Measurements from ENCODE around the gene ARHGAP15. TPM values are rescaled to one million over a fixed set of nuclear protein-coding genes. Genes with fewer than 3 reads are reported as not detected.

Gene ARHGAP15
- total RNA-seq, 2 donors from 2014 or later: 0.86 TPM; not detected in 1

DNA sequence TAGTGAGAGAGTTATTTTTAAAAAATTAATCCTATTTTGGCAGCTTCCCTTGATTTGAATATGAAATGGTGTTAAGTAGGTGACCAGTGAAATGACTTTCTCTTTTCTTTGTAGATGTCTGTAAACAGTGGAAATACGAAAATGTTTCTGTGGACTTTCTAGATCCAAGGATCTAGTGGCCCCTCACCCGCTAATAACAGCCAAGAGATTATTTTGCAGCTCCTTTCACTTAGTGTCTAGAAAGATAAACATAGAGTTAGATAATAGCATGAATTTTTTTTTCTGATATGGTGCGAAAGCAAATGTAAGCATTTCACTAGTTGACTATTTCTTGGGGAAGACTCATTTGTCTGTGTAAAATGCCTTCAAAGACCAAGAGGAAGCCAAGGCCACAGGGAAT, 57.7 kb downstream of the ARHGAP15 start:
- H3K4me3 ChIP-seq (ENCODE audit: low read length): no peak overlapping the region
- Mint-ChIP-seq H3K4me1 (peaks cover 27% of the 10 kb centered on the region), H3K27ac (no peak overlapping the region), H3K9me3 (peaks cover 8% of the 10 kb centered on the region), H3K36me3 (ENCODE audit: low read depth) (no peaks in the 10 kb centered on the region), H3K27me3 (ENCODE audit: insufficient read depth) (no peaks in the 10 kb centered on the region), H3K4me3 (no peak overlapping the region)
- no peak overlapping the region for H3K9ac ChIP-seq (ENCODE audit: extremely low read depth, low read length, poor library complexity, severe bottlenecking)
- peaks cover 6% of the 10 kb centered on the region for H3K9me3 ChIP-seq (ENCODE audit: control insufficient read depth, low read length)
- no peaks in the 10 kb centered on the region for H3K36me3 ChIP-seq (ENCODE audit: control insufficient read depth, insufficient read depth, low read length)
- H3K27ac ChIP-seq (ENCODE audit: low read depth, low read length): no peak overlapping the region
- 67 to 100% methylated on average over 2 to 3 of the region's 3 CpGs for WGBS, 2 experiments (ENCODE audit: insufficient coverage in 1 of 2, insufficient read length in 1 of 2)
- no peak for DNase-seq
- peaks cover 8% of the 10 kb centered on the region for H3K4me1 ChIP-seq (ENCODE audit: control insufficient read depth, insufficient read depth, low read length)
- no peaks in the 10 kb centered on the region for H3K27me3 ChIP-seq (ENCODE audit: control insufficient read depth, insufficient read depth, low read length, poor library complexity, severe bottlenecking)
- TF ChIP-seq, protein P1, sequence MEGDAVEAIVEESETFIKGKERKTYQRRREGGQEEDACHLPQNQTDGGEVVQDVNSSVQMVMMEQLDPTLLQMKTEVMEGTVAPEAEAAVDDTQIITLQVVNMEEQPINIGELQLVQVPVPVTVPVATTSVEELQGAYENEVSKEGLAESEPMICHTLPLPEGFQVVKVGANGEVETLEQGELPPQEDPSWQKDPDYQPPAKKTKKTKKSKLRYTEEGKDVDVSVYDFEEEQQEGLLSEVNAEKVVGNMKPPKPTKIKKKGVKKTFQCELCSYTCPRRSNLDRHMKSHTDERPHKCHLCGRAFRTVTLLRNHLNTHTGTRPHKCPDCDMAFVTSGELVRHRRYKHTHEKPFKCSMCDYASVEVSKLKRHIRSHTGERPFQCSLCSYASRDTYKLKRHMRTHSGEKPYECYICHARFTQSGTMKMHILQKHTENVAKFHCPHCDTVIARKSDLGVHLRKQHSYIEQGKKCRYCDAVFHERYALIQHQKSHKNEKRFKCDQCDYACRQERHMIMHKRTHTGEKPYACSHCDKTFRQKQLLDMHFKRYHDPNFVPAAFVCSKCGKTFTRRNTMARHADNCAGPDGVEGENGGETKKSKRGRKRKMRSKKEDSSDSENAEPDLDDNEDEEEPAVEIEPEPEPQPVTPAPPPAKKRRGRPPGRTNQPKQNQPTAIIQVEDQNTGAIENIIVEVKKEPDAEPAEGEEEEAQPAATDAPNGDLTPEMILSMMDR (conservative IDR thresholded peaks at IDR 0.05): no peak

DNA sequence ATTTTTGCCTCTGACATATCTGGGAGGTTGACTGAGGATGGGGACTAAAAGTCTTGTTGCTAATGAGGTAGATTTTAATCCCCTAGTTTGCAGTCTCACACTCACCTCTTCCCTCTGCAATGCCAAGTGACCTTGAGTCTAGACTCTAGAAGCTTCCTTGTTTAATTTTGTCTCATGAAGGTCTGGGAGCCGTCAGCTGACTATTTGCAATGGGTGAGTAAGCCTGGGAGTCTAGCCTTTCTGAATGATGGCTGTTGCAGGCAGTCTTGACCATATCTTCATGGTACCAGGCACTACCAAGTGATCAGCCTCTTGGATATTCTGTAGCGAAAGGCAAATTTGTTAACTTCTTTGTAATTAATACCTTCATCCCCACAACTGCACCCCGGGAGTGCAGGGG, 61.2 kb downstream of the ARHGAP15 start:
- TF ChIP-seq, protein P1 (conservative IDR thresholded peaks at IDR 0.05): no peak
- no peak overlapping the region for H3K4me3 ChIP-seq (ENCODE audit: low read length)
- no peaks in the 10 kb centered on the region for H3K27me3 ChIP-seq (ENCODE audit: control insufficient read depth, insufficient read depth, low read length, poor library complexity, severe bottlenecking)
- no peaks in the 10 kb centered on the region for H3K36me3 Mint-ChIP-seq (ENCODE audit: low read depth)
- DNase-seq: no peak
- no peak overlapping the region for H3K27ac ChIP-seq (ENCODE audit: low read depth, low read length)
- no peak overlapping the region for H3K9ac ChIP-seq (ENCODE audit: extremely low read depth, low read length, poor library complexity, severe bottlenecking)
- H3K36me3 ChIP-seq (ENCODE audit: control insufficient read depth, insufficient read depth, low read length): no peaks in the 10 kb centered on the region
- 95% methylated on average over 3 of the region's 3 CpGs for WGBS, 2 experiments (ENCODE audit: insufficient coverage in 1 of 2, insufficient read length in 1 of 2)
- H3K4me1 ChIP-seq (ENCODE audit: control insufficient read depth, insufficient read depth, low read length): peaks cover 5% of the 10 kb centered on the region
- H3K9me3 Mint-ChIP-seq: peaks cover 2% of the 10 kb centered on the region
- no peaks in the 10 kb centered on the region for H3K27me3 Mint-ChIP-seq (ENCODE audit: insufficient read depth)
- peaks cover 29% of the 10 kb centered on the region for H3K4me1 Mint-ChIP-seq
- no peak overlapping the region for H3K27ac Mint-ChIP-seq
- H3K9me3 ChIP-seq (ENCODE audit: control insufficient read depth, low read length): peaks cover 6% of the 10 kb centered on the region
- no peak overlapping the region for H3K4me3 Mint-ChIP-seq

DNA sequence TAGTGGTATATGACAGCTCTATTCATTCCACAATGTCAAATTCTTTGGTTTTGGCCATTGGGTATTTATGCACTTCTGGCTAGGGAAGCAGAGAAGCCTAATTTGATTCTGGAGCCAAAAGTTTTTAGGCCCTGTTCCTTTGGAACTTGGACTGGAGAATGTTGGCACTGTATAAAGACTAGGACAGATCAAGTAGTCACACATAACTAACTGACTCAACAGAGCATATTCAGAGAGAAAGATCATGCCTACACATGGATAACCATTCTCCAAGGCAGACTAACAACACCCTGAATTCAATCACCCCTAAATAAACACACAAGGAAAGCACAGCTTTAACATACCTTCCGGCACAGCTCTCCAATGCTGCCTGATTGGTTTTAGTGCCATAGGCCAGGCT, 62.9 kb downstream of the ARHGAP15 start:
- peaks cover 2% of the 10 kb centered on the region for H3K9me3 Mint-ChIP-seq
- H3K4me1 Mint-ChIP-seq: peaks cover 28% of the 10 kb centered on the region
- Histone ChIP-seq H3K9ac (ENCODE audit: extremely low read depth, low read length, poor library complexity, severe bottlenecking) (no peak overlapping the region), H3K36me3 (ENCODE audit: control insufficient read depth, insufficient read depth, low read length) (no peaks in the 10 kb centered on the region), H3K9me3 (ENCODE audit: control insufficient read depth, low read length) (peaks cover 6% of the 10 kb centered on the region), H3K27ac (ENCODE audit: low read depth, low read length) (no peak overlapping the region), H3K4me3 (ENCODE audit: low read length) (no peak overlapping the region), H3K27me3 (ENCODE audit: control insufficient read depth, insufficient read depth, low read length, poor library complexity, severe bottlenecking) (no peaks in the 10 kb centered on the region), H3K4me1 (ENCODE audit: control insufficient read depth, insufficient read depth, low read length) (peaks cover 5% of the 10 kb centered on the region)
- DNase-seq: no peak
- H3K27ac Mint-ChIP-seq: no peak overlapping the region
- 92 to 95% methylated on average over 1 of the region's 1 CpG for WGBS, 2 experiments (ENCODE audit: insufficient coverage in 1 of 2, insufficient read length in 1 of 2)
- no peak overlapping the region for H3K4me3 Mint-ChIP-seq
- H3K27me3 Mint-ChIP-seq (ENCODE audit: insufficient read depth): no peaks in the 10 kb centered on the region
- TF ChIP-seq, protein P1 (conservative IDR thresholded peaks at IDR 0.05): no peak
- H3K36me3 Mint-ChIP-seq (ENCODE audit: low read depth): no peaks in the 10 kb centered on the region
